NCI-H1417 (cell line): ENCODE data around the gene C5orf22.

ENCODE experiments used
- DNase-seq, 3 experiments: peaks; one replicate each; lab custom pipeline; 2025; lab: John Stamatoyannopoulos, UW

Gene C5orf22

GRCh38 chr5:31604644-31605043, 72.5 kb downstream of the C5orf22 start:
- no peak for DNase-seq
